Measurements from ENCODE around the gene ARIH1.
"Not testable (repeated sequence)": the region's sequence is repeated elsewhere in the genome, so short reads cannot be mapped to it uniquely, and the experiment has no call there.

Gene ARIH1

DNA sequence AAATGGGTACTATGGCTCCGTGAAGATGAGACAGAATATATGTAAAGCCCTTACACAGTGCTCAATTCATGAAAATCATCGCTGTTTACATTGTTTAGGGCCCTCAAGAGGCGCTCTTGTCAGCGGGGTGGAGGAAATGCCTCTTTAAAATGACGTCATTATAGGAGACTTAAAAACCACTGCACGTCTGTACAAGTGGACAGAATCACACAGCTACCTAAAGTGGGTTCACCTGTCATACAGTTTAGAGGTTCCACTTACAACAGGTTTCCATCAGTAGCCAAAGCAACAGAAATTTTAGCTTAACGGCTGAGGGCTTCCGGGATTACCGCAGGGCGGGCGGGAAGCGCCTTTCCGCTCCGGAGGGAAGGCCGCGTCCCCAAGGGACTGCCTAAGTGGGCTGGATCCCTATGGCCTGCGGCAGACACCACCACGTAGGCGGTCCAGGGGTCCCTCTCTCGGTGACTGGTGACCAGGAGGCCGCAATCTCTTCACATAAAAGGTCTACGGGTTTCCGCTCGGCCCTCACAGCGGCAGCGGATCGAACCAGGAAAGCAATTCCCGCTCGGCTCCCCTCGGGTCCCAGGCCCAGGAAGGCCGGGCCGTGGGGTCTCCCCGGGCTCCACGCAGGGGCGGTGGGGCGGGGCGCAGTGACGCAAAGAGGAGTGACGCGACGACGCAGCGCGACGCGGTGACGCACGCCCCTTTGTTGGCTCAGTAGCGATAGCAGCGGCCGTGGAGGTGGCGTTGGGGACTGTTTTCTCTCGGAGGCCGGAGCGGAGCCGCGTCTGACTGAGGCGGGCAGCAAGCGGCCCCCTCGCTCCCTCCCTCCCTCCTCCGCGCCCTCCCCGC, at the start of gene ARIH1:
Gene ARIH1, plus strand, starts transcription at position 717 of the 852 bp plus-strand sequence. CDS start 310 bp downstream, outside the sequence.
- DNase-seq (ENCODE audit: low read depth in 2 of 2), result peak; percentile 89 to 90

DNA sequence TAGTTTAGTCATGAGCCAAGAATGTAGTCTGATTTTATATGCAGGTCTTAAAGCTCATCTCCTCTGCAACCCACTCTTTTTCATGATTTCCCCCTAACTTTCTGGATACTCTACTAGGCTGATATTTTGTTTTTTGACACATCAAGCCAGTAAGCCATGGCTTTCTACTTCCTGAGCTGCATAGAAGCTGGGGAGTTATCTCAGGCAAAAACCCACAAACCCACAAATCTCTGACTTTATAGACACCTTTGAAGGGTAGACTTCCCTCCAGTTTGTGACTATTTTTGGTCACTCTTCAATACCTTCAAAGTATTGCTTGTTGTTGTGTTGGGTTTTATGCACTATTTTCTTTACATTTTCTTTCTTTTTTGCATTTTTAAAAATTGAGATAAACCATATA, 47.4 kb upstream of the ARIH1 start:
- DNase-seq (ENCODE audit: low read depth in 2 of 2), result no peak

- DNase-seq (ENCODE audit: low read depth in 2 of 2), result no peak
Observed at GRCh38 chr15:72437650-72438316, 36.3 kb upstream of the ARIH1 start.

DNA sequence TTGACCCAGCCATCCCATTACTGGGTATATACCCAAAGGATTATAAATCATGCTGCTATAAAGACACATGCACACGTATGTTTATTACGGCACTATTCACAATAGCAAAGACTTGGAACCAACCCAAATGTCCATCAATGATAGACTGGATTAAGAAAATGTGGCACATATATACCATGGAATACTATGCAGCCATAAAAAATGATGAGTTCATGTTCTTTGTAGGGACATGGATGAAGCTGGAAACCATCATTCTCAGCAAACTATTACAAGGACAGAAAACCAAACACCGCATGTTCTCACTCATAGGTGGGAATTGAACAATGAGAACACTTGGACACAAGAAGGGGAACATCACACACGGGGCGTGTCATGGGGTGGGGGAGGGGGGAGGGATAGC, 31.3 kb upstream of the ARIH1 start:
- not testable (repeated sequence) for DNase-seq (ENCODE audit: low read depth in 2 of 2)

GRCh38 chr15:72445426-72445825, 28.7 kb upstream of the ARIH1 start:
- no peak for DNase-seq (ENCODE audit: low read depth in 2 of 2)

GRCh38 chr15:72450805-72451204, 23.3 kb upstream of the ARIH1 start:
- no peak for DNase-seq (ENCODE audit: low read depth in 2 of 2)

DNA sequence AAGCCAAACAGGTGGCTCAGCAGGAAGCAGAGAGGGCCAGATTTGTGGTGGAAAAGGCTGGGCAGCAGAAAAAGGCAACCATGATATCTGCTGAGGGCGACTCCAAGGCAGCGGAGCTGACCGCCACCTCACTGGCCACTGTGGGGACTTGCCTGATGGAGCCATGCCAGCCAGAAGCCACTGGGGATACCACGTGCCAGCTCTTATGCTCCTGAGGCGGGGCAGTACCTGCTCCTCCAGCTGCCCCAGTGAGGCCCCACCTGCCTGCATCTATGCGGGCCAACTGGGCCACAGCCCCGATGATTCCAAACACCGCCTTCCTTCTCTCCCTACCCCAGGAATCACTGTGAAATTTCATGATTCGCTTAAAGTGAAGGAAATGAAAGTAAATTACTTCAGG, 22.9 kb upstream of the ARIH1 start:
- DNase-seq (ENCODE audit: low read depth in 2 of 2), result no peak

DNA sequence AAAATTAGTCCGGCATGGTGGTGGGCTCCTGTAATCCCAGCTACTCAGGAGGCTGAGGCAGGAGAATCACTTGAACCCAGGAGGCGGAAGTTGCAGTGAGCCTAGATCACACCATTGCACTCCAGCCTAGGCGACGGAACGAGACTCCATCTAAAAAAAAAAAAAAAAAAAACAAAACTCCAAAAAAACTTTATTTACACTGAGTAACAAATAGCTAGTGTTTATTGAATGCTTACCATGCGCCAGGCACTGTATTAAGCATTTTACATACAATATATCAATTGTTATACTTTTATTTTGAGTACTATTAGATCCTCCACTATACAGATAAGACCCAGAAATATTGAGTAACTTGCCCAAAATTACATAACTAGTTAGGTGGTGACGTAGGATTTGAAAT, 17.4 kb upstream of the ARIH1 start:
- no peak for DNase-seq (ENCODE audit: low read depth in 2 of 2)

GRCh38 chr15:72460402-72460801, 13.7 kb upstream of the ARIH1 start:
- no peak for DNase-seq (ENCODE audit: low read depth in 2 of 2)

GRCh38 chr15:72463702-72464101, 10.4 kb upstream of the ARIH1 start:
- no peak for DNase-seq (ENCODE audit: low read depth in 2 of 2)

GRCh38 chr15:72464251-72464650, 9.9 kb upstream of the ARIH1 start:
- DNase-seq (ENCODE audit: low read depth in 2 of 2), result no peak

- no peak for DNase-seq (ENCODE audit: low read depth in 2 of 2)
Observed at GRCh38 chr15:72468103-72468502, 6.0 kb upstream of the ARIH1 start.

- no peak for DNase-seq (ENCODE audit: low read depth in 2 of 2)
Observed at GRCh38 chr15:72472992-72473610, 1.0 kb upstream of the ARIH1 start.

DNA sequence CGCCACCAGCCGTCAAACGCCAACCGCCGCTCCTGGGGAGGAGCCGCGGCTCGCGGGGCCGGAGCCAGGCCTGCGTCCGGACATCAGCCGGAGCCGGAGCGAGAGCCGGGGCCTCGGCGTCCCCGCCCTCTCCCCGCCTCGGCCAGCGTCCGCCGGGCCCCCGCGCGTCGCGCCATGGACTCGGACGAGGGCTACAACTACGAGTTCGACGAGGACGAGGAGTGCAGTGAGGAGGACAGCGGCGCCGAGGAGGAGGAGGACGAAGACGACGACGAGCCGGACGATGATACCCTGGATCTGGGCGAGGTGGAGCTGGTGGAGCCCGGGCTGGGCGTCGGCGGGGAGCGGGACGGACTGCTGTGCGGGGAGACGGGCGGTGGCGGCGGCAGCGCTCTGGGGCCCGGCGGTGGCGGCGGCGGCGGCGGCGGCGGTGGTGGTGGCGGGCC, 359 bp downstream of the ARIH1 start:
- no peak for DNase-seq (ENCODE audit: low read depth in 2 of 2)

- DNase-seq (ENCODE audit: low read depth in 2 of 2), result no peak
Observed at GRCh38 chr15:72474912-72475628, 940 bp downstream of the ARIH1 start.

GRCh38 chr15:72475674-72476073, 1.5 kb downstream of the ARIH1 start:
- no peak for DNase-seq (ENCODE audit: low read depth in 2 of 2)

- not testable (repeated sequence) for DNase-seq (ENCODE audit: low read depth in 2 of 2)
Observed at GRCh38 chr15:72476330-72476729, 2.2 kb downstream of the ARIH1 start.

DNA sequence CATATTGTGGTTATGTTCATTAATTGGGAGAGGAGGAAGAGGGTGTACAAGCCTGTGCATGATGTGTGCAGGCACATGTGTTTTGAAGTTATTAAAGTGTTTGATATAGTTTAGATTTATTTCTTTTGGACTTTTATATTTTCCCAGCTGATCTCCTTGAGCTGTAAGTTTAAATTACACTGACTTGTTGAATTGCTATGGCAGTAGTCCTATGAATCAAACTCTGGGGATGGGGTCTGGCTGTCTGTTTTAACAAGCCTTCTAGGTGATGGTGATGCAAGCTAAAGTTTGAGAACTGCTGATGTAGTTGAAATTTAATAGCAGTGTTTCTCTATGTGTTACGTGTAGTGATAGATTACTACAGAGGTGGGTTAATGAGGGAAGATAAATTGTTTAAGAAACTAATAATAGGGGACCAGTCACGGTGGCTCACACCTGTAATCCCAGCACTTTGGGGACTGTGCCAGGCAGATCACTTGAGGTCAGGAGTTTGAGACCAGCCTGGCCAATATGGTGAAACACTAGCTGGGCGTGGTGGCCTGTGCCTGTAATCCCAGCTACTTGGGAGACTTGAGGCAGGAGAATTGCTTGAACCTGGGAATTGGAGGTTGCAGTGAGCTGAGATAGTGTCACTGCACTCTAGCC, 7.0 kb downstream of the ARIH1 start:
- no peak for DNase-seq (ENCODE audit: low read depth in 2 of 2)

DNA sequence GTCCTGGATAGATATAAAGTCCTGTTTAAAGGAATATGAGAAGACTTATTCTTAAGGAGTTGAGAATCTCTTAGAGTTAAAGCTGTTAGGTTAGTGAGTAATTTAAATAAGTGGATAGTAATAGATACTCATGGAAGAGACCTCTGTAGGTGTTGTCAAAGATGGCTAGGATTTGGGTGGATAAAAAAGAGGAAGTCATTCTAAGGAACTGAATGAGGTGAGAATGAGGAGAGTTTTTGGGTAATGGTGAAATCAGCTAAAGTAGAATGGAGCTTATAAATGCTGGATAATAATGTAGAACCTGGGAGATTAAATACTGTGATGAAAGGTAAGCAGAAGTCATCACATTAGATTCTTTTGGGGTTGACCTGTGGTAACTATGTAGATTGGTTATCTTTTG, 8.1 kb downstream of the ARIH1 start:
- DNase-seq (ENCODE audit: low read depth in 2 of 2), result no peak

DNA sequence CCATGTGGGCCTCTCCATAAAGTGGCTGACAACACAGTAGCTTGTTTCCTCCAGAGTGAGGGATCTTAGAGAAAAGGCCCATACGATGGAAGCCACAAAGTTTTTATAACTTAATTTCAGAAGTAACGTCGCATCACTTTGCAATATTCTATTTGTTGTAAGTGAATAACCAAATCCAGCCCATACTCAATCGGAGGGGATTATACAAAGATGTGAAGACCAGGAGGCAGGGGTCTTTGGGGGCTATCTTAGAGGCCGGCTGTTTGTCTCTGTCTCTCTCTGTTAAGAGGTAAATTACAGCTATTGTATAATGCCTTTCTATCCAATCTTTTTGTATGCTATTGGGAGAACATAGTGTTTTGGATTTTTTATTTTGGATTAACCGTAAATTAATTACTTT, 9.1 kb downstream of the ARIH1 start:
- DNase-seq (ENCODE audit: low read depth in 2 of 2), result no peak

DNA sequence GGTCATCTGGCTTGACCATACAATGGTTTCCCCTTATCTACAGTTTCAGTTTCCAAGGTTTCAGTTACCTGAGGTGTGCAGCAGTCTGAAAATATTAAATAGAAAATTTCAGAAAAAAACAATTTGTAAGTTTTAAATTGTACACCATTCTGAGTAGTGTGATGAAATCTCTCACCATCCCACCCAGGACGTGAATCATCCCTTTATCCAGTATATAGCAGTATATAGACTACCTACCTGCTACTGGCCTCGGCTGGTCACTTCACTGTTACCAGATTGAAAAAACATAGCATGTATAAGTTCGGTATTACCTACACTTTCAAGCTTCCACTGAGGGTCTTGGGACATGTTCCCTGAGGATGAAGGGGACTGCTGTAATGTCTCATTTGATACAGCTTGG, 12.0 kb downstream of the ARIH1 start:
- no peak for DNase-seq (ENCODE audit: low read depth in 2 of 2)

All from fibroblast of skin of left biceps (primary cell).